Tibial artery (tissue), 4 donors: ENCODE measurements around the gene UBE3B.

ENCODE experiments used
- DNase-seq, 2 donors: peaks; one replicate each; pipeline ENCODE4 v3.0.0-alpha.2; 2019
- H3K27ac ChIP-seq, 2 donors: fragments of 200-600 bp; sonication (generic) in 1 of 2; 1 replicate in 1 of 2; 2 replicates in 1 of 2; pipeline ENCODE4 v1.5.1; 2018 to 2019; ENCODE audit warnings: mild to moderate bottlenecking in 1 of 2
- H3K27me3 ChIP-seq, 2 donors: fragments of 200-600 bp; sonication (generic) in 1 of 2; one replicate each; pipeline versions ENCODE4 v1.5.1 to v1.6.0; 2016 to 2019
- H3K36me3 ChIP-seq, 3 donors: fragments of 200-600 bp; sonication (generic) in 2 of 3; one replicate each; pipeline ENCODE4 v1.5.1; 2016 to 2019; ENCODE audit warnings: mild to moderate bottlenecking in 2 of 3
- H3K4me1 ChIP-seq, 4 donors: fragments of 200-600 bp; sonication (generic) in 2 of 4; 1 replicate in 3 of 4; 2 replicates in 1 of 4; pipeline ENCODE4 v1.5.1; 2016 to 2019
- H3K4me3 ChIP-seq, 2 donors: fragments of 200-600 bp; sonication (generic) in 1 of 2; 1 replicate in 1 of 2; 2 replicates in 1 of 2; pipeline ENCODE4 v1.5.1; 2018 to 2019; ENCODE audit warnings: mild to moderate bottlenecking in 2 of 2
- H3K9me3 ChIP-seq, 3 donors: fragments of 200-600 bp; sonication (generic) in 1 of 3; one replicate each; pipeline ENCODE4 v1.5.1; 2016 to 2019
- CTCF ChIP-seq, 2 experiments: fragments of 200-600 bp in 1 of 2; fragments of 450-650 bp in 1 of 2; IDR thresholded peaks; one replicate each; pipeline ENCODE4 v1.5.1; 2017 to 2019; ENCODE audit warnings: antibody characterized with exemption in 2 of 2, mild to moderate bottlenecking in 1 of 2, moderate library complexity in 1 of 2
- intact Hi-C: fragments of 100-400 bp; cut with DNase I; formaldehyde crosslinking; loops from one replicate; pipeline ENCODE4 v1.15.0; 2023; ENCODE audit warnings: low total_unique reads

Gene UBE3B

GRCh38 chr12:109518820-109519665, 41.6 kb downstream of the UBE3B start:
- Histone ChIP-seq H3K9me3 (no peaks in the 10 kb centered on the region), H3K36me3 (peaks cover 79 to 100% (median 88%) of the 10 kb centered on the region in 3 donors), H3K27ac (no peak overlapping the region), H3K27me3 (no peaks in the 10 kb centered on the region), H3K4me1 (no peaks in the 10 kb centered on the region), H3K4me3 (no peak overlapping the region)
- DNase-seq = peak in 1 of 2 donors; percentile 57
- intact Hi-C loops = no loop called here
- peak; percentile 58 to 69 for TF ChIP-seq CTCF (IDR thresholded peaks at IDR 0.05)

- Histone ChIP-seq H3K36me3 (peaks cover 80 to 100% (median 88%) of the 10 kb centered on the region in 3 donors), H3K4me3 (no peak overlapping the region), H3K4me1 (no peaks in the 10 kb centered on the region), H3K27ac (no peak overlapping the region), H3K27me3 (no peaks in the 10 kb centered on the region), H3K9me3 (no peaks in the 10 kb centered on the region)
- intact Hi-C loops = loop anchor here (10.0 kb wide), 1 partner anchor 255 kb away; no protein-coding TSS in a partner anchor
- no peak for TF ChIP-seq CTCF (IDR thresholded peaks at IDR 0.05)
- no peak for DNase-seq
These were observed 42.4 kb downstream of the UBE3B start for GRCh38 chr12:109519787-109520186.

- no peaks in the 10 kb centered on the region for H3K4me1 ChIP-seq
- no peaks in the 10 kb centered on the region for H3K9me3 ChIP-seq
- H3K27ac ChIP-seq = no peak overlapping the region
- H3K36me3 ChIP-seq = peaks cover 91 to 100% (median 91%) of the 10 kb centered on the region in 3 donors
- no peaks in the 10 kb centered on the region for H3K27me3 ChIP-seq
- intact Hi-C loops = loop anchor here (10.0 kb wide), 1 partner anchor 253 kb away; no protein-coding TSS in a partner anchor
- no peak overlapping the region for H3K4me3 ChIP-seq
- no peak for TF ChIP-seq CTCF (IDR thresholded peaks at IDR 0.05)
- DNase-seq = no peak
These were observed 44.4 kb downstream of the UBE3B start for GRCh38 chr12:109521831-109522230.

- Histone ChIP-seq H3K27me3 (no peaks in the 10 kb centered on the region), H3K4me1 (no peaks in the 10 kb centered on the region), H3K9me3 (no peaks in the 10 kb centered on the region), H3K4me3 (no peak overlapping the region), H3K27ac (no peak overlapping the region), H3K36me3 (peaks cover 84 to 100% (median 90%) of the 10 kb centered on the region in 3 donors)
- no peak for DNase-seq
- intact Hi-C loops = loop anchor here (10.0 kb wide), 1 partner anchor 252 kb away; no protein-coding TSS in a partner anchor
- TF ChIP-seq CTCF (IDR thresholded peaks at IDR 0.05) = no peak
These were observed 45.6 kb downstream of the UBE3B start for GRCh38 chr12:109523071-109523470.

GRCh38 chr12:109523504-109523903, 46.1 kb downstream of the UBE3B start:
- no peak for TF ChIP-seq CTCF (IDR thresholded peaks at IDR 0.05)
- peaks cover 80 to 100% (median 90%) of the 10 kb centered on the region in 3 donors for H3K36me3 ChIP-seq
- no peak for DNase-seq
- intact Hi-C loops = loop anchor here (10.0 kb wide), 1 partner anchor 251 kb away; no protein-coding TSS in a partner anchor
- H3K9me3 ChIP-seq = no peaks in the 10 kb centered on the region
- H3K27me3 ChIP-seq = no peaks in the 10 kb centered on the region
- no peaks in the 10 kb centered on the region for H3K4me1 ChIP-seq
- no peak overlapping the region for H3K27ac ChIP-seq
- no peak overlapping the region for H3K4me3 ChIP-seq
